Measurements from ENCODE around the gene TMEM263. TPM values are rescaled to one million over a fixed set of nuclear protein-coding genes. Genes with fewer than 3 reads are reported as not detected.
A peak's percentile ranks its signal among the peaks of the same experiment; 100 is the strongest.

Gene TMEM263
- total and polyA plus RNA-seq, 2 of the 13 experiments (the other 11 are each of a cell fraction or from before 2014, with no cell fraction given) = 25.9 to 58.6 TPM

GRCh38 chr12:106986625-106987389 is 31.1 kb downstream of the TMEM263 start, which contains the start of gene MTERF2 (continued):
- TF ChIP-seq, protein P1, sequence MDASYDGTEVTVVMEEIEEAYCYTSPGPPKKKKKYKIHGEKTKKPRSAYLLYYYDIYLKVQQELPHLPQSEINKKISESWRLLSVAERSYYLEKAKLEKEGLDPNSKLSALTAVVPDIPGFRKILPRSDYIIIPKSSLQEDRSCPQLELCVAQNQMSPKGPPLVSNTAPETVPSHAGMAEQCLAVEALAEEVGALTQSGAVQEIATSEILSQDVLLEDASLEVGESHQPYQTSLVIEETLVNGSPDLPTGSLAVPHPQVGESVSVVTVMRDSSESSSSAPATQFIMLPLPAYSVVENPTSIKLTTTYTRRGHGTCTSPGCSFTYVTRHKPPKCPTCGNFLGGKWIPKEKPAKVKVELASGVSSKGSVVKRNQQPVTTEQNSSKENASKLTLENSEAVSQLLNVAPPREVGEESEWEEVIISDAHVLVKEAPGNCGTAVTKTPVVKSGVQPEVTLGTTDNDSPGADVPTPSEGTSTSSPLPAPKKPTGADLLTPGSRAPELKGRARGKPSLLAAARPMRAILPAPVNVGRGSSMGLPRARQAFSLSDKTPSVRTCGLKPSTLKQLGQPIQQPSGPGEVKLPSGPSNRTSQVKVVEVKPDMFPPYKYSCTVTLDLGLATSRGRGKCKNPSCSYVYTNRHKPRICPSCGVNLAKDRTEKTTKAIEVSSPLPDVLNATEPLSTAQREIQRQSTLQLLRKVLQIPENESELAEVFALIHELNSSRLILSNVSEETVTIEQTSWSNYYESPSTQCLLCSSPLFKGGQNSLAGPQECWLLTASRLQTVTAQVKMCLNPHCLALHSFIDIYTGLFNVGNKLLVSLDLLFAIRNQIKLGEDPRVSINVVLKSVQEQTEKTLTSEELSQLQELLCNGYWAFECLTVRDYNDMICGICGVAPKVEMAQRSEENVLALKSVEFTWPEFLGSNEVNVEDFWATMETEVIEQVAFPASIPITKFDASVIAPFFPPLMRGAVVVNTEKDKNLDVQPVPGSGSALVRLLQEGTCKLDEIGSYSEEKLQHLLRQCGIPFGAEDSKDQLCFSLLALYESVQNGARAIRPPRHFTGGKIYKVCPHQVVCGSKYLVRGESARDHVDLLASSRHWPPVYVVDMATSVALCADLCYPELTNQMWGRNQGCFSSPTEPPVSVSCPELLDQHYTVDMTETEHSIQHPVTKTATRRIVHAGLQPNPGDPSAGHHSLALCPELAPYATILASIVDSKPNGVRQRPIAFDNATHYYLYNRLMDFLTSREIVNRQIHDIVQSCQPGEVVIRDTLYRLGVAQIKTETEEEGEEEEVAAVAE (CRISPR knock-in tag; IDR thresholded peaks at IDR 0.05; ENCODE audit: borderline replicate concordance) = 0 out of 2 replicates have a peak, but pooled peaks have one; percentile 86
- peak; percentile 62; the same call in 1 of the 2 replicates for TF ChIP-seq ZFP36L1 (CRISPR knock-in tag; IDR thresholded peaks at IDR 0.05)
- peak; percentile 82; the same call in 1 of the 2 replicates for TF ChIP-seq ZNF430 (CRISPR knock-in tag; IDR thresholded peaks at IDR 0.05)
- no peak for TF ChIP-seq DBP (CRISPR knock-in tag; IDR thresholded peaks at IDR 0.05; ENCODE audit: not compliant biosample characterization)
- TF ChIP-seq ZNF563 (CRISPR knock-in tag; IDR thresholded peaks at IDR 0.05) = peak; percentile 91
- TF ChIP-seq ZZZ3 (CRISPR knock-in tag; IDR thresholded peaks at IDR 0.05; ENCODE audit: borderline replicate concordance) = peak; percentile 30; the same call in 1 of the 2 replicates
- TF ChIP-seq, protein P2, sequence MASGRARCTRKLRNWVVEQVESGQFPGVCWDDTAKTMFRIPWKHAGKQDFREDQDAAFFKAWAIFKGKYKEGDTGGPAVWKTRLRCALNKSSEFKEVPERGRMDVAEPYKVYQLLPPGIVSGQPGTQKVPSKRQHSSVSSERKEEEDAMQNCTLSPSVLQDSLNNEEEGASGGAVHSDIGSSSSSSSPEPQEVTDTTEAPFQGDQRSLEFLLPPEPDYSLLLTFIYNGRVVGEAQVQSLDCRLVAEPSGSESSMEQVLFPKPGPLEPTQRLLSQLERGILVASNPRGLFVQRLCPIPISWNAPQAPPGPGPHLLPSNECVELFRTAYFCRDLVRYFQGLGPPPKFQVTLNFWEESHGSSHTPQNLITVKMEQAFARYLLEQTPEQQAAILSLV (CRISPR knock-in tag; IDR thresholded peaks at IDR 0.05; ENCODE audit: borderline replicate concordance) = peak; percentile 44; the same call in 1 of the 2 replicates
- TF ChIP-seq FOSL2 (CRISPR knock-in tag; IDR thresholded peaks at IDR 0.05) = peak; percentile 40; the same call in 1 of the 2 replicates
- peak; percentile 92 for TF ChIP-seq ZMYM4 (CRISPR knock-in tag; IDR thresholded peaks at IDR 0.05)
- TF ChIP-seq SRSF1 (optimal IDR thresholded peaks at IDR 0.05; ENCODE audit: low read depth, low read length) = peak; percentile 69
- peak; percentile 33; the same call in 1 of the 2 replicates for TF ChIP-seq ZNF746 (CRISPR knock-in tag; IDR thresholded peaks at IDR 0.05)
- TF ChIP-seq KLF16 (CRISPR knock-in tag; IDR thresholded peaks at IDR 0.05) = peak in 1 of 2 experiments; percentile 54; a peak in 1 of 4 replicates
- peak; percentile 86 for TF ChIP-seq POGZ (CRISPR knock-in tag; IDR thresholded peaks at IDR 0.05)
- TF ChIP-seq, protein P3, sequence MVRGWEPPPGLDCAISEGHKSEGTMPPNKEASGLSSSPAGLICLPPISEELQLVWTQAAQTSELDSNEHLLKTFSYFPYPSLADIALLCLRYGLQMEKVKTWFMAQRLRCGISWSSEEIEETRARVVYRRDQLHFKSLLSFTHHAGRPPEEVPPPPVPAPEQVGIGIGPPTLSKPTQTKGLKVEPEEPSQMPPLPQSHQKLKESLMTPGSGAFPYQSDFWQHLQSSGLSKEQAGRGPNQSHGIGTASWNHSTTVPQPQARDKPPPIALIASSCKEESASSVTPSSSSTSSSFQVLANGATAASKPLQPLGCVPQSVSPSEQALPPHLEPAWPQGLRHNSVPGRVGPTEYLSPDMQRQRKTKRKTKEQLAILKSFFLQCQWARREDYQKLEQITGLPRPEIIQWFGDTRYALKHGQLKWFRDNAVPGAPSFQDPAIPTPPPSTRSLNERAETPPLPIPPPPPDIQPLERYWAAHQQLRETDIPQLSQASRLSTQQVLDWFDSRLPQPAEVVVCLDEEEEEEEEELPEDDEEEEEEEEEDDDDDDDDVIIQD (CRISPR knock-in tag; IDR thresholded peaks at IDR 0.05; ENCODE audit: low read depth) = peak; percentile 91
- TF ChIP-seq, protein P4, sequence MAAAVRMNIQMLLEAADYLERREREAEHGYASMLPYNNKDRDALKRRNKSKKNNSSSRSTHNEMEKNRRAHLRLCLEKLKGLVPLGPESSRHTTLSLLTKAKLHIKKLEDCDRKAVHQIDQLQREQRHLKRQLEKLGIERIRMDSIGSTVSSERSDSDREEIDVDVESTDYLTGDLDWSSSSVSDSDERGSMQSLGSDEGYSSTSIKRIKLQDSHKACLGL (CRISPR knock-in tag; IDR thresholded peaks at IDR 0.05) = peak; percentile 75; the same call in 1 of the 2 replicates
- TF ChIP-seq ZMYM3 (CRISPR knock-in tag; IDR thresholded peaks at IDR 0.05) = peak; percentile 51; the same call in 1 of the 2 replicates
- TF ChIP-seq SP2 (CRISPR knock-in tag; IDR thresholded peaks at IDR 0.05) = peak; percentile 84
- TF ChIP-seq, protein P5, sequence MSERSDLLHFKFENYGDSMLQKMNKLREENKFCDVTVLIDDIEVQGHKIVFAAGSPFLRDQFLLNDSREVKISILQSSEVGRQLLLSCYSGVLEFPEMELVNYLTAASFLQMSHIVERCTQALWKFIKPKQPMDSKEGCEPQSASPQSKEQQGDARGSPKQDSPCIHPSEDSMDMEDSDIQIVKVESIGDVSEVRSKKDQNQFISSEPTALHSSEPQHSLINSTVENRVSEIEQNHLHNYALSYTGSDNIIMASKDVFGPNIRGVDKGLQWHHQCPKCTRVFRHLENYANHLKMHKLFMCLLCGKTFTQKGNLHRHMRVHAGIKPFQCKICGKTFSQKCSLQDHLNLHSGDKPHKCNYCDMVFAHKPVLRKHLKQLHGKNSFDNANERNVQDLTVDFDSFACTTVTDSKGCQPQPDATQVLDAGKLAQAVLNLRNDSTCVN (CRISPR knock-in tag; IDR thresholded peaks at IDR 0.05; ENCODE audit: borderline replicate concordance) = peak; percentile 81
